ENCODE data around the gene SHB.
A peak's percentile ranks its signal among the peaks of the same experiment; 100 is the strongest.

SHB gene, protein sequence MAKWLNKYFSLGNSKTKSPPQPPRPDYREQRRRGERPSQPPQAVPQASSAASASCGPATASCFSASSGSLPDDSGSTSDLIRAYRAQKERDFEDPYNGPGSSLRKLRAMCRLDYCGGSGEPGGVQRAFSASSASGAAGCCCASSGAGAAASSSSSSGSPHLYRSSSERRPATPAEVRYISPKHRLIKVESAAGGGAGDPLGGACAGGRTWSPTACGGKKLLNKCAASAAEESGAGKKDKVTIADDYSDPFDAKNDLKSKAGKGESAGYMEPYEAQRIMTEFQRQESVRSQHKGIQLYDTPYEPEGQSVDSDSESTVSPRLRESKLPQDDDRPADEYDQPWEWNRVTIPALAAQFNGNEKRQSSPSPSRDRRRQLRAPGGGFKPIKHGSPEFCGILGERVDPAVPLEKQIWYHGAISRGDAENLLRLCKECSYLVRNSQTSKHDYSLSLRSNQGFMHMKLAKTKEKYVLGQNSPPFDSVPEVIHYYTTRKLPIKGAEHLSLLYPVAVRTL

DNA sequence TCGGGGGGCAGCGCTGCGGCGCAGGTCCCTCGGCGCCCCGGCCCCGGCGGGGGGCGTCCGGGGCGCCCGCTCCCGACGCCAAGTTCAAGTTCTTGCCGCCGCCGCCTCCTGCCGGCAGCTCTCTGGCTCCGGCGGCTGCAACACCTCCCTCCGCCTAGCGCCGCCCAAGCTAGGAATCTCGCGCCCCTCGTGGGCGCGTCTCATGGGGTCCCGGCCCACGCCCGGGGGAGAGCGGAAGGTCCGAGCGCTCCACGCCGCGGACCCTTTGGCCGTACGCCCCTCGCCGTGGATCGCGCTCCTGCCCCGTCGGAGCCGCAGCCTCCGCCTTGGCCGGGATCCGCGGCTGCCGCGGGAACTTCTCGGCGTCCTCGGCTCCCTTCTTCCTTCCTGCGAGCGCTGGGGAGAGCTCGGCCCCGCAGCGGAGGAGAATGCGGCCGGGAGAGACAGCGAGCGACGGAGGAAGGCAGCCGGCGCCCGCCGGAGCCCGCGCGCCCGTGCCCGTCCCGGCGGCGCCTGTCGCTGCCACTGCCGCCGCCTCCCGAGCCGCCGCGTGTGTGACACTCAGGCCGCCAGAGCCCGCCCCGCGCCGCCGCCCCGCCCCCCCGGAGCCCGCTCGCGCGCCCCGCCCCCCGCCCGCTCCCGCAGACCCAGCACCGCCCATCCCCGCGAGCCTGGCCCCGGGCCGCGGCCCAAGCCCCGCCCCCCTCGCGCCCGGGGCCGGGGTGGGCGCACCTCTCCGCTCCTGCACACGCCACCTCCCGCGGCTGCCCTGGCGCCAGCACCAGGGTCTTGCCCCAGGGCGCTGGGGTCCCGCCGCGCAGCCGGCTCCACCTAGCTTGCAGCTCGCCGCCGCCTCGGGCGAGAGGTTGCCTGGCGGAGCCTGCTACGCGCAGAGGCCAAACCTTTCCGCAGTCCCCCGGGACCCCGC is at the start of gene SHB:
TSS of gene SHB (minus strand) at position 527 of the 928 bp plus-strand sequence. CDS start 582 bp downstream, outside the sequence.
- peak; percentile 46 to 86 (median 68) for DNase-seq

DNA sequence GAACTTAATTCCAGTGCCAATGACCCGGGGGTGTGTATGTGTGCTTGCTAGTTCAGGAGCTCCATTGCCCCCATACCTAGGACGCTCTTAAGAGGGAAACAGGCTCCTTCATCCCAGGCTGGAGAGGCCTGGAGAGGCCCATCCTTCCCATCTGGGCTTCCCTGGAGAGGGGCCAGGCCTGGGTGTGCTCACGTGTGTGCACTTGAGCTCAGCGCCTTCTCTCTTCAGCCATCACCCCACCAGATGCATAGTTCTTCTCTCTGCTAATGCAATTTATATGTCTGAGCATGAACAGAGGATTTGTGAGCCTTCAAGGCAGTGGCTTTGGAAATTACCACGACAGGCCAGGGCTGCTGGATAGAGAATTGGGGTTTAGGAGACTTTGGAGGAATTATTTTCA is 48.6 kb upstream of the SHB start:
- DNase-seq, result no peak

DNA sequence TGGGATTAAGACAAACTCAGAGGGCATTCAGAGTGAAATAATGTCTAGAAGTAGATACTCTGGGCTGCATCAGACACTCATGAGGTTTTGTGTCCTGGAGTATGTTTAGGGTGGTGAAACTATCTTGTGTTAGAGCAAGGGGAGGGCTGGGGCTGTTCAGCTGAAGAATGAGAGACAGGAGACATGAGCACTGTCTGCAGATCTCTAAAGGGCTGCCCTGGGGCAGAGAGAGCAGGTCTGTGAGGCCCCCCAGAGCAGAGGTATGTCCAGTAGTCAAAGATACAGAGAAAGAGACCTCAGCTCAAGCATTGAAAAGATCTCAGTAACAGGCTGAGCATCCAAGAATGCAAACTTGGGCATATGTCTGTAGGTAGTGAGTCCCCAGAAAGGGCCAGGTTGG is 45.9 kb upstream of the SHB start:
- DNase-seq, result no peak

DNA sequence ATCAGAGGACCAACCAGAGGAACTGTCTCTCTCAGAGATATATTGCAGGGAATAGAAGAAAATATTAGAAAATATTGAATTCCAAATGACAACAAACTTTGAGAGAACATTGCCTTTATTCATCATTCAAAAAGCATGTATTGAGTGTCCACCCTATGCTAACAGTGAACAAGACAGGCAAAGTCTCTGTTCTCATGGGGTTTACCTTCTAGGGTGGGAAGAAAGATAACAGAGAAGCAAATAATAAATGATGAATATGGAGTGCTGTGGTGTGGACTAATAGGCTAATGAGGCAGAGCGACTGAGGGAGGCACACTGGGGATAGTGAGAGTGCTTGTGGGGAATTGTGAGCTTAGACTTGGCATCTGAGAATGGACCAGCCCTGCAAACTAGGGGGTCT is 43.4 kb upstream of the SHB start:
- no peak for DNase-seq

DNA sequence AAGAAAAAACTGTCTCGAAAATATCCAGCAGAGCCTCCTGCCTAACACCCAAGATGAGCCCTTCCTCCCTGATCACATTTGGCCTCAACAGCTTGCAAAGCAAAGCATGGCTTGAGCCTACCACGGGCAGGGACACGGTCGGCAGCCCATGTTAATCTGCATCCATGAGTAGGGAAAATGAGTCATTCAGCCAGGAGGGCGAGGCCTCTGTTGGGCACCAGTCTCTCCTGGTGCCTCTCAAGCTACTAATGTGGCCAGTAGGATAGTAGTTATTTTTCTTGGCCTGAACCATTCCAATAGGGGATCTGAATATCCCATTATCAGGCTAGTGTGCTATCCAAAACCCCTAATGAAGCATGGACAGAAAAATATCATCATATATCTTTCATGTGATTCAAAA is 43.0 kb upstream of the SHB start:
- no peak for DNase-seq

DNA sequence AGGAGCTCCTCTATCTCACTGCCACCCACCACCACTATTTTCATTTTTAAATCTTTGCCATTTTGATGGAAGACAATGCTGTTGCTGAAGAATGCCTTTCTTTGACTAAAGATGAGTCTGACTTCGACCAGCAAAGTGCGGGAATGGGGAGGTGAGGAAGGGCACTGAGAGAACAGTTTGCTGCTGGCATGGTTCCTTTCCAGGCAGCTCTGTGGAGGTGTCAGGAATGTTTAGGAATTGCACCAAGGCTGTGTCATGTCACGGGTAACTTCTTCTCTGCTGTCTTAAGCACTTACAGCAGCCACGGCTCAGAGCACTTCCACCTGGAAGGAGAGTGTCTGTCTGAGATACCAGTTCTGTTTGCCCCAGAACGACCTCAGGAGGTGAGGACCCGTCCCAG is 41.4 kb upstream of the SHB start:
- DNase-seq, result no peak

DNA sequence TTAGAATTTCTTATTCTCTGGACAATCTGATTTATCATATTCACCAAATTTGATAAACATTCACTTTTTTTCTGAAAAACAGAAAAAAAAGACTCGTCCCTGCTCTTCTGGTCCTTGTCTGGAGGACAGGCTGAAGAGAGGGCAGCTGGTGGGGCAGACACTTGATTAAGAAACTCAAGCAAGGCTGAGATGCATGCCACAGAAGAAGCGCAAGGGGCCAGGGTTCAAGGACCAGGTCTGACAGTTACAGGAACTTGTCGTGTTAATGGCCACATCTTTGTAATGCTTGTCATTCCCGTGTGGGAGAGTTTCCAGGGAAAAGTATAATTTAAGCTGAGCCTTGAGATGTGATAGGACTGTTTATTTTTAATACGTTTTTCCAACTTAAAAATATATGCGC is 40.6 kb upstream of the SHB start:
- no peak for DNase-seq

DNA sequence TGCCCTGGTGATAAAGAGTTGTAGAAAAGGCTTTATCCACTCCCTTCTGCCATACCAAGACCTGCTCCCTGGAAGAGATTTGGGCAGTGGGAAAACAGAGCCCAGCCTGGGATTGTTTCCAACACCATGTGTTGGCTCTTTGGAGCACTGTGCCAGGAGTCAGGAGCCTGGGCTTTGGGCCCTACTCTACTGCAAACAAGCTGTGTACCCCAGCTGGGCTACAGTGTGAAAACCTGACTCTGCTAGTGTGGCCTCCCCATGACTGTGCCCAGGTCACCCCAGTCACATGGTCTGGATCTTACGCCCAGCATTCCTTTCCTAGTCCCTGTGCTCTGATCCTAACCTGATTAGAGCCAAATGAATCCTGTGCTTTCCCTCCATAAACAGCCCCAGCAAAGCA is 39.3 kb upstream of the SHB start:
- DNase-seq, result no peak

DNA sequence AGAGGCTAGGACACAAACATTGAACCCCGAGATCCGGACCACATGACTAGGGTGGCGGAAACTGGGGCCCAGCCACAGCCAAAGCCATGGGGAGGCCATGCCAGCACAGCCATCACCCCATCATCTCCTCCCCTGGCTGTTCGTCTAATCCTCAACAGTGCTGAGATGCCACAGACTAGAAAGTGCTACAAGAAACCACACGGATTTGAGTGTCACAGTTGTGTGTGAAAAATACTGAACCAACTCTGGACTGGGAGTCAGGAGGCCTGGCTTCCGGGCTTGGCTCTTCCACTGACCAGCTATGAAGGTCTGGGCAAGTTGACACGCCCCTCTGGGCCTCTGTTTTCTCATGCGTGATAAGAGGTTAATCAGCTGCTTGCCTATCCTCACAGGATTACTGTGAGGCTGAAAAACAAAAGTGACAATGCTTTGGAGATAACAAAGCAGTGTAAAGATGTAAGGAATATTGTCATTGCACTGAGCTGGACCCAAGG is 38.8 kb upstream of the SHB start:
- no peak for DNase-seq

DNA sequence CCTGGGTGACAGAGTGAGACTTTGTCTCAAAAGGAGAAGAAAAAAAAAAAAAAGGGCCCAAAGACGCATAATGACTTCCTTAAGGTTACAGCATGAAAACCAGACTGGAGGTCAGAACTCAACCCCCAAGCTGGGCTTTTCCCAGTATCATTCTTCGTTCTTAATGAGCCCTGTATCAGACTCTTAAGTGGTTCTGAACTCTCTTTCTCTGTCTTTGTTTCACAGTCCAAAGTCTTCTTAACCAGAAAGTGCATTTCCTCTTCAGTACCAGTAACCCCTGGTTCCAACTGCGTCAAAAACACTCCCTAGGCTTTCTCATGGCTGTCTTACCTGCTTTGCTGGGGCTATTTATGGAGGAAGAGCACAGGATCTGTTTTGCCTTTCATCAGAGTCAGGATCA is 38.4 kb upstream of the SHB start:
- DNase-seq, result no peak

DNA sequence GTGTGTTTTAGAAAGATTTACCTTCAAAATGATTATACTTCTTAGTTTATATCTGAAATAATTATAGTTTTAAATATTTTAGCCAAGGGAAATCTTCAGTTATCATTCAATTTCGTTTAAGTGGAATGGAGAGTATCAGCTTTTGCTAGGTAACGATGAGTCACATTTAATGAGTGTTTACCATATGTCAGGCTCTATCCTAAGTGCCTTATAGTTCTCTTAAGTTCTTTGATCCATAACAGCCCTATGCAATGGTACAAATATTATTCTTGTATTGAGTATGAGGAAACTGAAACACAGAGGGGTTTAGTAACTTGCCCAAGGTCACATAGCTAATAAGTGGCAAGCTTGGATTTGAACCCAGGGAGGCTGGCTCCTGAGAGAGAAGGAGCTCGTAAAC is 37.5 kb upstream of the SHB start:
- DNase-seq, result no peak

DNA sequence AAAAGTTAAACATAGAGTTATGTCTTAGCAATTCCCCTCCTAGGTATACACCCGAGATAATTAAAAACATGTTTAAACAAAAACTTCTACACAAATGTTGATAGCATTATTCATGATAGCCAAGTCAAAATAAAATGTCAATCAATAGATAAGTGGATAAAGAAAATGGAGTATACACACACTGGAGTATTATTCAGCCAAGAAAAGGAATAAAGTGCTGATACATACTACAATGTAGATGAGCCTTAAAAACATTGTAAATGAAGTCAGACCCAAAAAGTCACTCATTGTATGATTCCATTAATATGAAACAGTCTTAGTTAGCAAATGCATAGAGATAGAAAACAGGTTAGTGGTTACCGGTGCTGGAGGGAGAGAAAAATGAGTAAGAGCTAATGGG is 34.3 kb upstream of the SHB start:
- DNase-seq, result no peak

DNA sequence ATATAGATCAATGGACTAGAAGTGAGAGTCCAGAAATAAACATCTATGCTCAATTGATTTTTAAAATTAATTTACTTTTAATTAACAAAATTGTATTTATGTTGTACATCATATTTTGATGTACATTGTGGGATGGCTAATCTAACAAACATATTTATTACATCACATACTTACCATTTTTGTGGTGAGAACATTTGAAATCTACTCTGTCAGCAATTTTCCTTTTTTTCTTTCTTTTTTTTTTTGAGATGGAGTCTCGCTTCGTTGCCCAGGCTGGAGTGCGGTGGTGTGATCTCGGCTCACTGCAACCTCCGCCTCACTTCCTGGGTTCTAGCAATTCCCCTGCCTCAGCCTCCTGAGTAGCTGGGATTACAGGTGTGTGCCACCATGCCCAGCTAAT is 32.4 kb upstream of the SHB start:
- no peak for DNase-seq

DNA sequence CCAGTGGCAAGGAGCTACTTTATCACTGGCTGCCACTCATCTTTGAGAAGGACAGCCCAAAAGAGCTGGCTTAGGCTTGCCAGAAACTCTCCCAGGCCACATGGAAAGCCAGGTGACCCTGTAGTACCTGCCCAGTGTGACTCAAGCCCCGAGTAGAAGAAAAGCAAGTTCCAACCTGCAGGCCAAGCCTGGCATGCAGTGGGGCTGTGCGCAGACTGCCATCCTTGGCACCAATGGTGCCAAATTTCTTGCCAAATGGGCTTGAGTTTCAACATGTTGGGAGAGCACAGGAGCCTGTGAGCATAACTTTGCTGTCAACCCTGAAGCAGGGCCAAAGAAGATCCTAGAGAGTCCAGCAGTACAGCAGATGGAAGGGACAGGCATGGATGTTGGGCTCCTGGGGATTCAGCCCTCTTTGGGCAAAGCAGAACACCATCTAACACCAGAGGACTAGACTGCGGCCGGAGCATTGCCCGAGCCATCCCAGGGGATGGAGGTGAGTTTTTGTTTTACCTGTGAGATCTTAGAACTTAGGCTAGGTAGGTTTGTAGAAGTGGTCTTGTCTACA is 27.3 kb upstream of the SHB start:
- no peak for DNase-seq

DNA sequence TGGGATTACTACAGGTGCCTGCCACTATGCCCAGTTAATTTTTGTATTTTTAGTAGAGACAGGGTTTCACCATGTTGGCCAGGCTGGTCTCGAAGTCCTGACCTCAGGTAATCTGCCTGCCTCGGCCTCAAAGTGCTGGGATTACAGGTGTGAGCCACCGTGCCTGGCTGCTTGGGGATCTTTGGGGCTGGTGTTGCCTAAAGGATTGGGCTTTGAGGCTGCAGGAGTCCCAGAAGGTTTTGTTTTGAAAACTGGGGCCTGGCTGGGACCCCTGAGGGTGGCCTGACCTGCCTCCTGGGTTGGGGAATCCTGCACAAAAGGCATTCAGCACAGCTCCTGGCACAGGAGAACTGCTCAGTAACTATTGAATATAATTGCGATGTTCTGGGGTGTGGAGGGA is 25.1 kb upstream of the SHB start:
- DNase-seq, result no peak

DNA sequence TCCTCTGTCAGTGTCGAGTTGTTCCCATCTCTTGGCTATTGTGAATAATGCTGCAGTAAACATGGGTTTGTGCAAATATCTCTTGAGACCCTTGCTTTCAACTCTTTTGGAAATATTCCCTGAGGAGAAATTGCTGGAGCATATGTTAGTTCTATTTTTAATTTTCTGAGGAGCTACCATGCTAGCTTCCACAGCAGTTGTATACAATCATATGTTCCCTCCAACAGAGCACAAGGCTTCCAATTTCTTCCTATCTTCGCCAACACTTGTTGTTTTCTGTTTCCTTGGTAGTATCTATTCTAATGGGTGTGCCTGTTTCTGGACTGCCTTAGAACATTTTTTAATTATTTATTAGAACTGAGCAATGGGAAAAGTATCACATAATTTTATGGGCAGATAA is 23.6 kb upstream of the SHB start:
- DNase-seq, result no peak

DNA sequence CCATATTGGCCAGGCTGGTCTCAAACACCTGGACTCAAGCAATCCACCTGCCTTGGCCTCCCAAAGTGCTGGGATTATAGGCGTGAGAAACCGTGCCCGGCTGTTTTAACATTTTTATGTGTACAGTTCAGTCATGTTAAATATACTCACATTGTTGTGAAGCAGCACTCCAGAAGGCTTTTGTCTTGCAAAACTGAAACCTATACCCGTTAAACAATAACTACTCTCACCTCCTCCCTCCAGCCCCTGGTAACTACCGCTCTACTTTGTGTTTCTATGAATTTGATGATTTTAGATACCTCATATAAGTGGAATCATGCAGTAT is 23.1 kb upstream of the SHB start:
- DNase-seq, result no peak

DNA sequence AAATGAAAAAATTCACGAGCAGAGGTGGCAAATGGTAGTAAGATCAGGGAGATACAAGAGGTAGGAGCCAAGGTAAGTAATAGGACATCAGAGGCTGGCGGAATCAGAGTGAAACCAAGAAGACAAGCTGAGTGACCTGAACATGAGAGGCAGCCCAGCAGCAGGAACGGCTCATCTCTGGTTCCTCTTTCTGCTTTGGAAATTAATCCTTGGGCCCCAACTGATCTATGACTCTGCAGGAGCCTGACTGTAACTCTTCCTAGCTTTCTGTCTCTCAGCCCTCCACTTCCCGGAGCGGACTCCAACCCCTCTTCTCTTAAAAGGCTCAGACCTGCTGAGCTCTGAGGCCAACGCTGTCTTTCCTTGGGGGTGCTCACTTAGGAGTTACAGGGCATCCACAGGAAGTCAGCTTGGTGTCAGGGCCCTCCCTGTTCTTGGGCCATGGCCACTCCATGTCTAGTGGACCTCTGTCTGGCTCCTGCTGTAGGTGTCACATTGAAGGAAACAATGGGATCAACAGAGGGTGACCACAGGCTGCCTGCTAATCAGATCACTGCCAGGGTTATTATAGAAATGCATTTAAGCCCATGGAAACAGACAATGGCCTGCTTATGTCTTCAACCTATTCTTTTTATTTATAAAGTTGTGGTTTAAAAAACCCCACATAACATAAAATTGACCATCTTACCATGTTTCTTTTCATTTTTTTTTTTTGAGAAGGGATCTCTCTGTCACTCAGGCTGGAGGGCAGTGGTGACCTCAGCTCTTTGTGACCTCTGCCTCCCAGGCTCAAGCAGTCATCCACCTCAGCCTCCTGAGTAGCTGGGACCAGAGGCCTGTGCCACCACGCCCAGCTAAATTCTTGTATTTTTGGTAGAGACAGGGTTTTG is 22.5 kb upstream of the SHB start:
- DNase-seq, result no peak

DNA sequence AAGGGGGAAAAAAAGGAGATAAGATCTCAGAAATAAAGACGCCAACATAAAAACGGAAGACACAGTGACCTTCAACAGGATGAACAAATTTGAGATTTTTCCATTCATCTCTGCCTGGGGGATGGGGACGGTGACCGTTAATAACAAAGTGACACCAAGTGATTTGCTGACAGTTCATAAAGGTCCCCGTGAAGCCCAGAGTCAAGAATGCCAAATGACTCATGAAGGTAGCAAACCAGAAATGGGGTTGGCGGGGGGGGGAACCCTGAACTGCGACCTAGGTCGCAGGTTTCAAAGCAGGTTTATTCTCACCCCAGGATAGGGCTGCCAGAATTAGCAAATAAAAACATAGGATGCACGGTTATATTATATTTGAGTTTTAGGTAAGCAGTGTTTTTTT is 21.1 kb upstream of the SHB start:
- no peak for DNase-seq

DNA sequence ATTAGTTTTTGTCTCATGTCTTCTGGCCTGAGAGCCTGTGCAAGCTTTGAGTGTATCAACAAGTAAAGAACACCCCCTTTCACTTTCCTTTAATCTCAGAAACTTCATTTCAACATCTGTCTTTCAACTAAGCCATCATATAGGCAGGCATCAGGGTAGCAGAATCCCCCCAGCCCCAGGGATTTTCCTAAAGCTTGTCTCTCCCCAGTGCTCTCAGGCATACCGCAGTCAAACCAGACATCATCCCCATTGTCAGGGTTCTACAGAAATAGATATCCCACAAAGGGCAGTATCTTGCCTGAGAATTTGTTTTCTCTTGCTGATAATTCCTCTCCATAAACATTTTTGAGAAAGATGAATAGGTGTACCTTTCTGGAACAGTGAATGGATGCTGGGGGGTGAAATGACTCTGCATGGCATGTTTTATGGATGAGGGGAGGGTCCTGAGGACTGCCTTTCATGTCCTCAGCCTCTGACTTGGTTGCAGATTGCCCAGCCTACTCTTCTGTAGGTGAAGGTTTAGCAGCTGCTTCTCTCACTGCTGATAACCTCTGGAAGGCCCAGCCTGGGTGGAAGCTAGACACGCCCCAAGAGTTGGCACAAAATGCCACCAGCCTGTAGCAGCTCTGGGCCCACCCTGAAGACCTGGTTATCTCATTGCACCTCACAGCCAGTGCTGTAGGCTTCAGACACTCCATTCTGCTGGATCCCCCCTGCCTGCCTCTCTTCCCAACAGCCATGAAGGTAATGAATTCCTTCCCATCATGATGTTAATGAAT is 20.5 kb upstream of the SHB start:
- DNase-seq, result no peak
